Stimulated activated effector memory CD8-positive, alpha-beta T cell treated with anti-CD3 and anti-CD28 coated beads, Interleukin-12 subunit alpha, Interleukin-12 subunit beta, amount 100 ng/mL, for 72 hours (primary cell): ENCODE data around the gene MMAB.
A peak's percentile ranks its signal among the peaks of the same experiment; 100 is the strongest.

ENCODE experiments used
- ATAC-seq: fragments of 150-1000 bp; cut with Tn5 transposase; 2 replicates; pipeline ENCODE4 v1.10.0; 2021
- DNase-seq, 2 donors: peaks; one replicate each; pipeline ENCODE4 v3.0.0; 2021 to 2022; ENCODE audit warnings: low spot score in 2 of 2
- H3K27ac Mint-ChIP-seq: one replicate; pipeline ENCODE4 v1.8.0; 2022; ENCODE audit warnings: mild to moderate bottlenecking, mixed read lengths
- H3K36me3 Mint-ChIP-seq: one replicate; pipeline ENCODE4 v1.8.0; 2022; ENCODE audit warnings: mild to moderate bottlenecking, mixed read lengths
- H3K4me1 Mint-ChIP-seq: one replicate; pipeline ENCODE4 v1.8.0; 2022; ENCODE audit warnings: mixed read lengths
- H3K4me3 Mint-ChIP-seq: one replicate; pipeline ENCODE4 v1.8.0; 2022; ENCODE audit warnings: mild to moderate bottlenecking, mixed read lengths
- H3K9me3 Mint-ChIP-seq: one replicate; pipeline ENCODE4 v1.8.0; 2022; ENCODE audit warnings: mixed read lengths

Gene MMAB

GRCh38 chr12:109594556-109595317 lies 21.4 kb upstream of the MMAB start:
- H3K9me3 Mint-ChIP-seq, result no peaks in the 10 kb centered on the region
- peak overlapping the region; percentile 64 for H3K27ac Mint-ChIP-seq
- no peak for DNase-seq
- ATAC-seq, result no peak
- H3K36me3 Mint-ChIP-seq, result no peaks in the 10 kb centered on the region
- peaks cover 21% of the 10 kb centered on the region for H3K4me1 Mint-ChIP-seq
- H3K4me3 Mint-ChIP-seq, result no peak overlapping the region

- H3K4me3 Mint-ChIP-seq, result no peak overlapping the region
- no peak for ATAC-seq
- peaks cover 18% of the 10 kb centered on the region for H3K4me1 Mint-ChIP-seq
- H3K27ac Mint-ChIP-seq, result no peak overlapping the region
- DNase-seq, result no peak
- H3K9me3 Mint-ChIP-seq, result no peaks in the 10 kb centered on the region
- H3K36me3 Mint-ChIP-seq, result peaks cover 10% of the 10 kb centered on the region
Measured at GRCh38 chr12:109592905-109593272, 19.6 kb upstream of the MMAB start.

- Mint-ChIP-seq H3K36me3 (peaks cover 10% of the 10 kb centered on the region), H3K27ac (no peak overlapping the region), H3K4me3 (no peak overlapping the region), H3K9me3 (no peaks in the 10 kb centered on the region), H3K4me1 (peaks cover 14% of the 10 kb centered on the region)
- no peak for DNase-seq
- no peak for ATAC-seq
Measured at GRCh38 chr12:109592195-109592904, 19.0 kb upstream of the MMAB start.

DNA sequence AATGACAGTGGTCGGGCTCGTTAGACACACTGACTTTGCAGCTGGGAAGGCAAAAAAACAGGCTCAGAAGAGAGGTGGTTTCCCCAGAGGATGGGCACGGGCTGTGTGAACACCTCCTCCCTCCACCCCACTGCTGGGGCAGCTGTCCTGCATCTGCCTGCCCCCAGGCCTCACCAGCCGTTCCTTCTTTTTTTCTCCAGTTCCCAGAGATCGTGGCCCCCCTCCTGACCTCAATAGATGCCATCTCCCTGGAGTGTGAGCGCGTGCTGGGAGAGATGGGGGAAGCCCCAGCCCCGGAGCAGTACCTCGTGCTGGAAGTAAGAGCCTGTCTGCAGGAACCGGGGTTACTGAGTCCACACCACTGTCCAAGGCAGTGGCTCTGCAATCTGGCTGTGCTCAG lies 17.7 kb upstream of the MMAB start:
- no peak overlapping the region for H3K4me3 Mint-ChIP-seq
- no peaks in the 10 kb centered on the region for H3K9me3 Mint-ChIP-seq
- H3K27ac Mint-ChIP-seq, result no peak overlapping the region
- DNase-seq (no peak), ATAC-seq (no peak)
- peaks cover 10% of the 10 kb centered on the region for H3K36me3 Mint-ChIP-seq
- peaks cover 14% of the 10 kb centered on the region for H3K4me1 Mint-ChIP-seq

DNA sequence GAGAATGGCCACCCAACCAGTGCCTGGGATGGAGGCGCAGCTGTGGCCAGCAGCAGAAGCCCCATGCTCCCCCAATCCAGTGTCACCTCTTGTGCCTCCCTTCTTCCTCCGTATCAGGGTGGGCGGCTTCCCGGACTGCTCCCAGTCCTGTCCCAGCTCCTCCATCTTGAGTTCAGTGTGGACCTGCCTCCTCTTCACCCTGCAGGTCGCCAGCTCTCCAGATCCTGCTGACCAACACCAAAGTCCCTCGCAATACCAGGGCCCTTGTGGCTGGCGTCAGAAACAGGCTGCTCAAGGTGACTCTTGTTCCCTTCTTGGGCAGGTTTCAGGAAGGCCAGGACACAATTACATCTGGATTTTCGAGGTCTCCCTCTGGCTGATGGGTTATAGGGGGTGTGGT lies 17.3 kb upstream of the MMAB start:
- no peak for ATAC-seq
- H3K9me3 Mint-ChIP-seq, result no peaks in the 10 kb centered on the region
- H3K27ac Mint-ChIP-seq, result no peak overlapping the region
- H3K4me3 Mint-ChIP-seq, result no peak overlapping the region
- H3K4me1 Mint-ChIP-seq, result peaks cover 10% of the 10 kb centered on the region
- no peak for DNase-seq
- H3K36me3 Mint-ChIP-seq, result peaks cover 14% of the 10 kb centered on the region

DNA sequence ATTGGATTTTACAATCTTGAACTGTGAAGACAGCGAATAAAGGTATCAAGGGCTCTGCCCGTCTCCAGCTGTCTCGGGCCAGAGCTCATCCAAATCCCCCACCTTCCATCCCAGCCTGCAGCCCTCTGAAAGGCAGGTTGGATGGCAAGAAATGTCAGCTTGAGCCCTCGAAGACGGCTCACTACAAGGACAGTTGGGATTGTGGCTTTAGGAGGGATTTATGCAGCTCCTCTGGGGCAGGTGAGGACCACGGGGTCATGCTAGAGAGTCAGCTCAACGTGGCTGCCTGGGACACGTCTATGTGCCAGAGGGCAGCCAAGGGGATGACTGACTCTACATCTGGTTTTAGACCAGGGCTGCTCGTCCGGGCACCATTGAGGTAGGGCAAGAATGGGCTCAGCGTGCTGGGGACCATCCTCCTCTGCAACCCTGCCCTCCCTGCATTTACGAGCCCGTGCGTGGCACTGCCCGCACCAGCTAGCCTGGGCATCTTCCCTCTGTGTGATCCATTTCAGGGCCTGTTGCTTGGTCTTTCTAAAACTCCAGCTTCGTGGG lies 16.5 kb upstream of the MMAB start:
- no peak for DNase-seq
- Mint-ChIP-seq H3K27ac (no peak overlapping the region), H3K4me3 (no peak overlapping the region), H3K4me1 (peaks cover 2% of the 10 kb centered on the region), H3K9me3 (no peaks in the 10 kb centered on the region), H3K36me3 (peaks cover 21% of the 10 kb centered on the region)
- no peak for ATAC-seq

DNA sequence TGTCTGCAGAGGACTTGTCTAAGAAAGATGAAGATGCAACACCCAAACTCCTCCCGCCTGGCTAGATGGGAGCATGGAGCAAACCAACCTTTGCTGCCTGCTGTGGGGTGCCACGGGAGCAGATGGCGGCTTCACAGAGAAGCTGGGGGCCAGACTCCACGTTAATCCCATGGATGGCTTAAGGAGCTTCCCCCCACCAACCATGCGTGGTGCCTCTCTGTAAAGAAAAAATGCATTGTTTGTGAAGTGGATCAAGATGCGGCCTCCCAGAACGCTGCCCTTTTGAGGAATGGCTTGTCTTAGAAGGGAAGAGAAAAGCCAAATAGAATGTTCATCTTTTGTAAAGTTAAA lies 15.9 kb upstream of the MMAB start:
- Mint-ChIP-seq H3K27ac (no peak overlapping the region), H3K4me1 (no peaks in the 10 kb centered on the region), H3K36me3 (peaks cover 21% of the 10 kb centered on the region), H3K9me3 (no peaks in the 10 kb centered on the region), H3K4me3 (no peak overlapping the region)
- no peak for ATAC-seq
- no peak for DNase-seq

DNA sequence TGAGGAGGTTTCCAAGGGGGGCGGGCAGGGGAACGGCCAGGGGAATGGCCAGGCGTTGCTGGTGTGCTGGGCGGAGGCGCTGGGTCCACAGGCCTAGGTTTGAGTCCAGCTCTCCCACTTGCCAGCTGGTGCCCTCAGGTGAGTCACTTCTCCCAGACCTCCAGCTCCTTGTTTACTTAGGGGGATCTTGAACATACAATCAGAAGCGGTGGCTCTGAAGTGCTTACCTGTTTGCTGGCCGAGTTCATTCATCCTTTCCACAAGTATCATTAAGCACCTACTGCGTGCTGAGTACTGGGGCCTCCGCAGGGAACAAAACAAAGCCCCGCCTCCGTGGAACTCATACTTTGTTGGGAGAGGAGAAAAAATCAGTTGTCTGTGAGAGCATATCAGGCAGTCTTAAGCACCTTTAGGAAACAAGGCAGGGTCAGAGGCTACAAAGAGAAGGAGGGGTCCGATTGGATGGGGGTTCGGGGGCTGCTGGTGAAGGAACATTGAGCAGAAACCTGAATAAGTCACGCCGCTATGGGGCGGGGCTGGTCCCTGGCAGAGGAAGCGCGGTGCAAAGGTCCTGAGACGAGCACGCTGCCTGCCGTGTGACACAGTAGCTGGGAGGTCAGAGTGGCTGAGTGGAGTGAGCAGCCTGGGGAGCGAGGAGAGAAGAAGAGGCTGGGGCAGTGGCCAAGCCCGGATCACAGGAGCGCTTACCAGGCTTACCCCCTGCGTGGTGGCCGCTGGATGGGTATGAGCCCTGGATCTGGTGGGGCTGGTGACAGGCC lies 15.3 kb upstream of the MMAB start:
- no peak for DNase-seq
- Mint-ChIP-seq H3K27ac (no peak overlapping the region), H3K4me1 (no peaks in the 10 kb centered on the region), H3K4me3 (no peak overlapping the region), H3K9me3 (no peaks in the 10 kb centered on the region), H3K36me3 (peaks cover 21% of the 10 kb centered on the region)
- no peak for ATAC-seq

- no peak overlapping the region for H3K27ac Mint-ChIP-seq
- peaks cover 21% of the 10 kb centered on the region for H3K36me3 Mint-ChIP-seq
- no peak overlapping the region for H3K4me3 Mint-ChIP-seq
Measured at GRCh38 chr12:109587921-109588320, 14.6 kb upstream of the MMAB start.

GRCh38 chr12:109586385-109587296 lies 13.3 kb upstream of the MMAB start:
- ATAC-seq (no peak), DNase-seq (no peak)
- no peak overlapping the region for H3K4me3 Mint-ChIP-seq
- H3K36me3 Mint-ChIP-seq, result peaks cover 21% of the 10 kb centered on the region
- H3K9me3 Mint-ChIP-seq, result no peaks in the 10 kb centered on the region
- no peaks in the 10 kb centered on the region for H3K4me1 Mint-ChIP-seq
- no peak overlapping the region for H3K27ac Mint-ChIP-seq

More at GRCh38 chr12:109587921-109588320, 14.6 kb upstream of the MMAB start:
- H3K4me1 Mint-ChIP-seq, result no peaks in the 10 kb centered on the region
- DNase-seq, result no peak
- ATAC-seq, result no peak
- no peaks in the 10 kb centered on the region for H3K9me3 Mint-ChIP-seq

- Mint-ChIP-seq H3K27ac (no peak overlapping the region), H3K36me3 (peaks cover 45% of the 10 kb centered on the region), H3K4me3 (no peak overlapping the region), H3K4me1 (no peaks in the 10 kb centered on the region), H3K9me3 (no peaks in the 10 kb centered on the region)
- ATAC-seq (no peak), DNase-seq (no peak)
Measured at GRCh38 chr12:109583733-109584132, 10.4 kb upstream of the MMAB start.

GRCh38 chr12:109582636-109583035 lies 9.3 kb upstream of the MMAB start:
- Mint-ChIP-seq H3K4me3 (no peak overlapping the region), H3K36me3 (peaks cover 47% of the 10 kb centered on the region), H3K4me1 (no peaks in the 10 kb centered on the region), H3K27ac (no peak overlapping the region), H3K9me3 (no peaks in the 10 kb centered on the region)
- ATAC-seq (no peak), DNase-seq (no peak)

GRCh38 chr12:109581856-109582255 lies 8.6 kb upstream of the MMAB start:
- no peak for DNase-seq
- Mint-ChIP-seq H3K9me3 (no peaks in the 10 kb centered on the region), H3K36me3 (peaks cover 55% of the 10 kb centered on the region), H3K27ac (no peak overlapping the region), H3K4me3 (no peak overlapping the region), H3K4me1 (no peaks in the 10 kb centered on the region)
- no peak for ATAC-seq

DNA sequence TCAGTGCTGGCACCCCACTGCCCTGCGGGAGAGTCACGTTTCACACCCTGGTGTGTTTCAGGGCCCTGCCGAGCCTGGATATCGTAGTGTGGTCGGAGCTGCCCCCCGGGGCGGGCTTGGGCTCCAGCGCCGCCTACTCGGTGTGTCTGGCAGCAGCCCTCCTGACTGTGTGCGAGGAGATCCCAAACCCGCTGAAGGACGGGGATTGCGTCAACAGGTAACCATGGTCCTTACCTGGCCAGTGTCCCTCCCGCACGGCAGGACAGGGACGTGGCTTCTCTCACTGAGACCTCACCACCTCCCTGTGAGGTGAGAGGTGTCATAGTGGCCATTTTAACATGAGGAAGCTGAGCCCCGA lies 8.0 kb upstream of the MMAB start:
- peaks cover 61% of the 10 kb centered on the region for H3K36me3 Mint-ChIP-seq
- H3K27ac Mint-ChIP-seq, result no peak overlapping the region
- no peak overlapping the region for H3K4me3 Mint-ChIP-seq
- H3K9me3 Mint-ChIP-seq, result no peaks in the 10 kb centered on the region
- no peak for ATAC-seq
- no peaks in the 10 kb centered on the region for H3K4me1 Mint-ChIP-seq
- DNase-seq, result no peak
